ENCODE data around the gene SLF1. TPM values are rescaled to one million over a fixed set of nuclear protein-coding genes. Genes with fewer than 3 reads are reported as not detected.

Gene SLF1
- total and polyA plus RNA-seq, 9 of the 15 experiments (the other 6 are each of a cell fraction or from before 2014, with no cell fraction given), result 9.8 to 31.1 (median 16.3) TPM

GRCh38 chr5:94577466-94578245 lies 40.8 kb upstream of the SLF1 start (continued):
- TF ChIP-seq VEZF1 (CRISPR knock-in tag; IDR thresholded peaks at IDR 0.05) (no peak), CUX1 (CRISPR knock-in tag; IDR thresholded peaks at IDR 0.05) (no peak)

All from K562 (cell line).